HCT116 (cell line): ENCODE results near the gene GPA33. TPM values are rescaled to one million over a fixed set of nuclear protein-coding genes. Genes with fewer than 3 reads are reported as not detected.

Experiments used
- ATAC-seq: fragments of 200-7000 bp; cut with Tn5 transposase; 2 replicates; pipeline ENCODE4 v1.9.1; 2020; ENCODE audit warnings: mild to moderate bottlenecking, moderate library complexity
- BruUV-seq: library from RNA; stranded (reverse); fragments of 400-500 nt; replicated peaks from 2 replicates; lab custom pipeline; 2021; lab: Mats Ljungman, UMichigan
- CTCF ChIA-PET: fragments of 300-600 bp; sonication (Branson Sonifier 250); formaldehyde crosslinking; loops from one replicate; lab custom pipeline; 2021; ENCODE audit warnings: antibody characterized with exemption; lab: Charles Lee
- POLR2A ChIA-PET: fragments of 300-600, 350-600 bp; sonication (Branson Sonifier 250); formaldehyde crosslinking; loops from one replicate; lab custom pipeline; 2021; ENCODE audit warnings: antibody characterized with exemption; lab: Charles Lee
- RAD21 ChIA-PET, 2 experiments: fragments of 300-600 bp; sonication (Branson Sonifier 250); formaldehyde crosslinking; loops; one replicate each; lab custom pipeline; 2023; ENCODE audit warnings: low total read pairs in 2 of 2; ENCODE audit not compliant: uncharacterized antibody in 2 of 2, unreplicated experiment in 2 of 2, low non-redundant PET in 1 of 2; lab: Charles Lee
- DNase-seq: peaks from one replicate; pipeline ENCODE4 v3.0.0-alpha.2; 2010; ENCODE audit warnings: low read depth, low spot score
- H2AFZ ChIP-seq: fragments of 200-600 bp; shearing (Covaris generic), sonication (generic); 2 replicates; pipeline ENCODE4 v1.6.1; 2017; ENCODE audit warnings: low read depth, mixed run types, mixed read lengths, antibody characterized with exemption, low read length; ENCODE audit not compliant: poor library complexity, severe bottlenecking
- H3K27ac ChIP-seq: 2 replicates; pipeline ENCODE4 v1.5.1; 2012; ENCODE audit warnings: low read depth, low read length
- H3K27me3 ChIP-seq: fragments of 200-600 bp; sonication (generic); 2 replicates; pipeline ENCODE4 v1.6.1; 2016; ENCODE audit warnings: mixed run types, low read length, mixed read lengths; ENCODE audit not compliant: insufficient read depth
- H3K36me3 ChIP-seq, 2 experiments: fragments of 200-500 bp in 1 of 2; fragments of 200-600 bp in 1 of 2; sonication (Bioruptor generic) in 1 of 2; sonication (generic) in 1 of 2; 2 replicates each; pipeline versions ENCODE4 v1.5.1 to v1.6.1; 2014 to 2016; ENCODE audit warnings: low read length in 2 of 2, inconsistent platforms in 1 of 2, mixed read lengths in 1 of 2, mixed run types in 1 of 2; ENCODE audit not compliant: insufficient read depth in 2 of 2, control insufficient read depth in 1 of 2
- H3K4me1 ChIP-seq, 2 experiments: fragments of 200-600 bp in 1 of 2; sonication (generic) in 1 of 2; 2 replicates each; pipeline versions ENCODE4 v1.5.1 to v1.6.1; 2012 to 2017; ENCODE audit warnings: low read length in 2 of 2, inconsistent platforms in 1 of 2, mild to moderate bottlenecking in 1 of 2, mixed read lengths in 1 of 2, mixed run types in 1 of 2, moderate library complexity in 1 of 2; ENCODE audit not compliant: insufficient read depth in 2 of 2, control insufficient read depth in 1 of 2
- H3K4me2 ChIP-seq: fragments of 200-600 bp; sonication (generic); 2 replicates; pipeline ENCODE4 v1.6.1; 2017; ENCODE audit warnings: mixed run types, low read length, mixed read lengths
- H3K4me3 ChIP-seq, 2 experiments: fragments of 200-600 bp in 1 of 2; sonication (generic) in 1 of 2; replicated peaks in 1 of 2; 2 replicates each; pipeline ENCODE4 v1.5.1; 2011 to 2016; ENCODE audit warnings: low read length in 2 of 2, control low read depth in 1 of 2, low read depth in 1 of 2, mild to moderate bottlenecking in 1 of 2, mixed read lengths in 1 of 2, mixed run types in 1 of 2
- H3K79me2 ChIP-seq: fragments of 200-600 bp; sonication (generic); 2 replicates; pipeline ENCODE4 v1.6.1; 2017; ENCODE audit warnings: mild to moderate bottlenecking, mixed run types, low read length, moderate library complexity, mixed read lengths; ENCODE audit not compliant: insufficient read depth
- H3K9ac ChIP-seq: fragments of 200-600 bp; sonication (generic); 2 replicates; pipeline ENCODE4 v1.6.1; 2016; ENCODE audit warnings: low read length, mixed read lengths
- H3K9me2 ChIP-seq: fragments of 200-600 bp; sonication (generic), shearing (Covaris generic); 2 replicates; pipeline ENCODE4 v1.6.1; 2017; ENCODE audit warnings: mixed run types, mild to moderate bottlenecking, moderate library complexity; ENCODE audit not compliant: insufficient read depth
- H3K9me3 ChIP-seq, 2 experiments: fragments of 200-500 bp in 1 of 2; fragments of 200-600 bp in 1 of 2; sonication (Bioruptor generic) in 1 of 2; sonication (generic) in 1 of 2; 2 replicates each; pipeline ENCODE4 v1.6.1; 2014 to 2017; ENCODE audit warnings: low read length in 2 of 2, mixed read lengths in 2 of 2, inconsistent platforms in 1 of 2, low read depth in 1 of 2, mild to moderate bottlenecking in 1 of 2, mixed run types in 1 of 2, moderate library complexity in 1 of 2; ENCODE audit not compliant: control insufficient read depth in 1 of 2, insufficient read depth in 1 of 2
- H4K20me1 ChIP-seq: fragments of 200-600 bp; sonication (generic), shearing (Covaris generic); 2 replicates; pipeline ENCODE4 v1.6.1; 2017; ENCODE audit warnings: mixed run types, mild to moderate bottlenecking, moderate library complexity; ENCODE audit not compliant: insufficient read depth
- CBX3 ChIP-seq: IDR thresholded peaks from 2 replicates; pipeline ENCODE4 v1.6.1; 2012; ENCODE audit warnings: low read depth
- CEBPB ChIP-seq: IDR thresholded peaks from 2 replicates; pipeline ENCODE4 v1.6.1; 2012; ENCODE audit warnings: low read depth
- EGR1 ChIP-seq: IDR thresholded peaks from 2 replicates; pipeline ENCODE4 v1.6.1; 2012; ENCODE audit warnings: low read depth
- ELF1 ChIP-seq: IDR thresholded peaks from 2 replicates; pipeline ENCODE4 v1.6.1; 2012; ENCODE audit warnings: low read depth, borderline replicate concordance
- EZH2 ChIP-seq: fragments of 200-600 bp; sonication (generic); IDR thresholded peaks from 2 replicates; pipeline ENCODE4 v1.6.1; 2017; ENCODE audit warnings: antibody characterized with exemption, mixed run types
- JUND ChIP-seq: IDR thresholded peaks from 2 replicates; pipeline ENCODE4 v1.6.1; 2012
- MAX ChIP-seq: IDR thresholded peaks from 2 replicates; pipeline ENCODE4 v1.6.1; 2012
- POLR2A ChIP-seq: IDR thresholded peaks from 2 replicates; pipeline ENCODE4 v1.7.0; 2011; ENCODE audit warnings: borderline replicate concordance; ENCODE audit not compliant: insufficient read depth, insufficient read length; ENCODE audit errors: extremely low read depth
- POLR2AphosphoS5 ChIP-seq: IDR thresholded peaks from 2 replicates; pipeline ENCODE4 v1.6.1; 2011; ENCODE audit warnings: mild to moderate bottlenecking, low read depth, low read length, moderate library complexity
- SIN3A ChIP-seq: IDR thresholded peaks from 2 replicates; pipeline ENCODE4 v1.6.1; 2012; ENCODE audit warnings: low read depth
- SP1 ChIP-seq: IDR thresholded peaks from 2 replicates; pipeline ENCODE4 v1.6.1; 2012; ENCODE audit warnings: low read depth
- SRF ChIP-seq: IDR thresholded peaks from 2 replicates; pipeline ENCODE4 v1.6.1; 2012; ENCODE audit warnings: low read depth
- YY1 ChIP-seq: IDR thresholded peaks from 2 replicates; pipeline ENCODE4 v1.6.1; 2011; ENCODE audit warnings: low read length, low read depth, moderate library complexity, mild to moderate bottlenecking; ENCODE audit not compliant: insufficient replicate concordance; ENCODE audit errors: extremely low read depth
- ZBTB33 ChIP-seq: IDR thresholded peaks from 2 replicates; pipeline ENCODE4 v1.6.1; 2011; ENCODE audit warnings: mild to moderate bottlenecking, low read length, moderate library complexity; ENCODE audit not compliant: insufficient replicate concordance; ENCODE audit errors: extremely low read depth
- ZNF274 ChIP-seq: fragments of 200-500 bp; sonication (Bioruptor generic); IDR thresholded peaks from 2 replicates; pipeline ENCODE4 v1.6.1; 2014; ENCODE audit warnings: mild to moderate bottlenecking, low read depth, low read length, inconsistent platforms
- intact Hi-C: fragments of 100-400 bp; cut with micrococcal nuclease; formaldehyde crosslinking; loops from 2 replicates; pipeline ENCODE4 v1.10.0; 2022
- total RNA-seq: library from RNA; stranded (reverse); gene quantifications from one replicate; pipeline ENCODE4 v1.2.1, GENCODE V29; 2021; ENCODE audit not compliant: unreplicated experiment

The GPA33 gene
- total RNA-seq, 1 experiment from 2014 or later, result 0.22 TPM

- POLR2A ChIA-PET, result no interaction called here
- CTCF ChIA-PET, result no interaction called here
- no peak overlapping the region for H3K4me2 ChIP-seq
- no peak overlapping the region for H3K9ac ChIP-seq
- H3K36me3 ChIP-seq, result no peaks in the 10 kb centered on the region
- H3K27ac ChIP-seq, result no peak overlapping the region
- TF ChIP-seq ELF1, result no peak
- TF ChIP-seq EZH2, result no peak
- TF ChIP-seq JUND, result no peak
- TF ChIP-seq SP1, result no peak
- TF ChIP-seq EGR1, result no peak
- TF ChIP-seq ZNF274, result no peak
- TF ChIP-seq CBX3, result no peak
- TF ChIP-seq POLR2AphosphoS5, result no peak
- TF ChIP-seq SIN3A, result no peak
- no peak for TF ChIP-seq CEBPB
- TF ChIP-seq MAX, result no peak
- no peak for TF ChIP-seq SRF
- TF ChIP-seq YY1, result no peak
- no peak for TF ChIP-seq POLR2A
- TF ChIP-seq ZBTB33, result no peak
- no peaks in the 10 kb centered on the region for H3K27me3 ChIP-seq
- H3K9me3 ChIP-seq, result no peaks in the 10 kb centered on the region
- BruUV-seq, result no TSS peak
- RAD21 ChIA-PET, result no interaction called here
- ATAC-seq (no peak), DNase-seq (no peak)
- H4K20me1 ChIP-seq, result no peaks in the 10 kb centered on the region
- no peaks in the 10 kb centered on the region; the same call in 1 of the 2 replicates for H3K9me2 ChIP-seq
- peaks cover 0 to 12% of the 10 kb centered on the region in 2 experiments; a peak in 2 of 4 replicates for H3K4me1 ChIP-seq
- no peak overlapping the region for H3K4me3 ChIP-seq
- no peak overlapping the region for H2AFZ ChIP-seq
- no peaks in the 10 kb centered on the region for H3K79me2 ChIP-seq
- intact Hi-C loops, result no loop called here
Observed at GRCh38 chr1:167110586-167110985, 20.4 kb upstream of the GPA33 start.
